Kidney (tissue), 14 donors: Measurements from ENCODE around the gene SHCBP1L. TPM values are rescaled to one million over a fixed set of nuclear protein-coding genes. Genes with fewer than 3 reads are reported as not detected.

ENCODE experiments used
- DNase-seq, 5 donors: peaks; one replicate each; pipeline ENCODE4 v3.0.0-alpha.2; 2013 to 2020
- FAIRE-seq: peaks from 2 replicates; lab custom pipeline; 2012; peaks lifted over from hg19 to GRCh38; lab: Jason Lieb, UNC
- H3K27ac ChIP-seq, 2 donors: one replicate each; pipeline ENCODE4 v1.7.0; 2013; ENCODE audit warnings: low read depth in 2 of 2, low read length in 2 of 2, inconsistent platforms in 1 of 2
- H3K27me3 ChIP-seq: one replicate; pipeline ENCODE4 v1.7.1; 2013; ENCODE audit warnings: low read length, inconsistent platforms; ENCODE audit not compliant: control insufficient read depth, insufficient read depth
- H3K36me3 ChIP-seq, 3 donors: one replicate each; pipeline versions ENCODE4 v1.7.0 to v1.7.1; 2013; ENCODE audit warnings: low read length in 3 of 3, control low read depth in 1 of 3, inconsistent platforms in 1 of 3; ENCODE audit not compliant: insufficient read depth in 3 of 3, control insufficient read depth in 2 of 3
- H3K4me1 ChIP-seq, 3 donors: one replicate each; pipeline versions ENCODE4 v1.7.0 to v1.7.1; 2013; ENCODE audit warnings: low read length in 3 of 3, inconsistent platforms in 1 of 3, low read depth in 1 of 3; ENCODE audit not compliant: control insufficient read depth in 2 of 3, insufficient read depth in 2 of 3
- H3K4me3 ChIP-seq, 3 donors: one replicate each; pipeline versions ENCODE4 v1.7.0 to v1.8.1; 2013; ENCODE audit warnings: low read length in 3 of 3, control low read depth in 1 of 3, inconsistent platforms in 1 of 3
- H3K9ac ChIP-seq, 3 donors: one replicate each; pipeline versions ENCODE4 v1.7.0 to v1.7.1; 2013; ENCODE audit warnings: low read length in 3 of 3, control low read depth in 1 of 3, inconsistent platforms in 1 of 3
- H3K9me3 ChIP-seq, 3 donors: one replicate each; pipeline versions ENCODE4 v1.7.0 to v1.7.1; 2013; ENCODE audit warnings: low read length in 3 of 3, control low read depth in 1 of 3, inconsistent platforms in 1 of 3; ENCODE audit not compliant: control insufficient read depth in 2 of 3, insufficient read depth in 1 of 3
- CTCF ChIP-seq: IDR thresholded peaks from 3 replicates; pipeline ENCODE4 v1.5.1; 2012; ENCODE audit warnings: mild to moderate bottlenecking, moderate library complexity, borderline replicate concordance; ENCODE audit not compliant: insufficient read depth; ENCODE audit errors: extremely low read depth
- intact Hi-C: fragments of 100-400 bp; cut with DNase I; formaldehyde crosslinking; loops from one replicate; pipeline ENCODE4 v1.11.1; 2022
- polyA plus RNA-seq: library from polyadenylated mRNA; stranded (reverse); fragments of 350-450 nt; fragmentation: Illumina TruSeq; extraction: RNeasy Lipid Tissue Mini Kit (QIAGEN cat#74804); gene quantifications from one replicate; pipeline ENCODE4 v1.2.3, GENCODE V29; 2014; ENCODE audit warnings: low read depth, low replicate concordance; ENCODE audit not compliant: insufficient read depth
- total RNA-seq: library from RNA; stranded (reverse); fragmentation: NEBNext Ultra II Directional; extraction: Animal tissue kit (Norgen Biotek cat#: 25700); gene quantifications from one replicate; pipeline ENCODE4 v1.2.1, GENCODE V29; 2021
- donor health status: control.
- donor health status: control.
- donor health status: control.
- donor health status: control.
- donor health status: control.
- donor health status: DM: yes; HTN: yes; CAD: no.
- donor health status: Normal renal cell carcinoma (clear cell type).

SHCBP1L gene
- total and polyA plus RNA-seq, 2 donors from 2014 or later, result not detected

- intact Hi-C loops, result no loop called here
- TF ChIP-seq CTCF, result no peak
- Histone ChIP-seq H3K9me3 (no peaks in the 10 kb centered on the region), H3K36me3 (no peaks in the 10 kb centered on the region), H3K4me1 (no peaks in the 10 kb centered on the region), H3K27ac (no peak overlapping the region), H3K9ac (no peak overlapping the region), H3K4me3 (no peak overlapping the region), H3K27me3 (no peaks in the 10 kb centered on the region)
- DNase-seq (no peak), FAIRE-seq (no peak)
Observed at GRCh38 chr1:182974506-182975191, 21.7 kb upstream of the SHCBP1L start.

GRCh38 chr1:182972829-182973228 lies 19.9 kb upstream of the SHCBP1L start:
- Histone ChIP-seq H3K9ac (no peak overlapping the region), H3K27me3 (no peaks in the 10 kb centered on the region), H3K27ac (no peak overlapping the region), H3K4me1 (no peaks in the 10 kb centered on the region), H3K9me3 (no peaks in the 10 kb centered on the region), H3K4me3 (no peak overlapping the region), H3K36me3 (no peaks in the 10 kb centered on the region)
- no peak for TF ChIP-seq CTCF
- DNase-seq (peak in 3 of 5 donors; percentile 41 to 80 (median 75)), FAIRE-seq (no peak)
- intact Hi-C loops, result no loop called here

- intact Hi-C loops, result no loop called here
- no peaks in the 10 kb centered on the region for H3K36me3 ChIP-seq
- H3K4me3 ChIP-seq, result no peak overlapping the region
- no peak overlapping the region for H3K27ac ChIP-seq
- no peak overlapping the region for H3K9ac ChIP-seq
- FAIRE-seq (no peak), DNase-seq (peak in 1 of 5 donors; percentile 19)
- no peaks in the 10 kb centered on the region for H3K9me3 ChIP-seq
- no peak for TF ChIP-seq CTCF
- H3K27me3 ChIP-seq, result no peaks in the 10 kb centered on the region
- no peaks in the 10 kb centered on the region for H3K4me1 ChIP-seq
Observed at GRCh38 chr1:182972231-182972630, 19.3 kb upstream of the SHCBP1L start.

- Histone ChIP-seq H3K27ac (no peak overlapping the region), H3K36me3 (no peaks in the 10 kb centered on the region), H3K27me3 (no peaks in the 10 kb centered on the region), H3K4me1 (no peaks in the 10 kb centered on the region), H3K4me3 (no peak overlapping the region), H3K9me3 (no peaks in the 10 kb centered on the region), H3K9ac (no peak overlapping the region)
- no peak for DNase-seq
- FAIRE-seq, result no peak
- intact Hi-C loops, result no loop called here
- no peak for TF ChIP-seq CTCF
Observed at GRCh38 chr1:182971219-182971618, 18.3 kb upstream of the SHCBP1L start.
